Muscle of leg (tissue), 11 donors: ENCODE results near the gene LY9. TPM values are rescaled to one million over a fixed set of nuclear protein-coding genes. Genes with fewer than 3 reads are reported as not detected.

ENCODE experiments used
- DNase-seq: peaks from one replicate; pipeline ENCODE4 v3.0.0; 2013
- H3K27ac ChIP-seq: one replicate; pipeline ENCODE4 v1.5.1; 2013; ENCODE audit warnings: mild to moderate bottlenecking, low read length, control low read depth
- H3K27me3 ChIP-seq: one replicate; pipeline ENCODE4 v1.6.1; 2013; ENCODE audit warnings: low read length; ENCODE audit not compliant: control insufficient read depth, insufficient read depth
- H3K36me3 ChIP-seq: one replicate; pipeline ENCODE4 v1.6.1; 2013; ENCODE audit warnings: low read length; ENCODE audit not compliant: control insufficient read depth, insufficient read depth
- H3K4me1 ChIP-seq: one replicate; pipeline ENCODE4 v1.6.1; 2013; ENCODE audit warnings: low read length; ENCODE audit not compliant: control insufficient read depth, insufficient read depth
- H3K4me3 ChIP-seq: one replicate; pipeline ENCODE4 v1.5.1; 2013; ENCODE audit warnings: low read length, control low read depth
- H3K9me3 ChIP-seq: replicated peaks from 2 replicates; pipeline ENCODE4 v1.6.1; 2013; ENCODE audit warnings: low read depth, low read length; ENCODE audit not compliant: control insufficient read depth
- WGBS: methylation state at CpG from one replicate; pipeline ENCODE4 v1.1.5; 2013; ENCODE audit warnings: missing lambda C conversion rate; ENCODE audit not compliant: insufficient coverage; 5-methylcytosine and 5-hydroxymethylcytosine counted together
- polyA plus RNA-seq, 8 donors: library from polyadenylated mRNA; unstranded; fragments of 120-200 nt; gene quantifications; one replicate each; pipeline versions ENCODE4 v1.2.1 to v1.2.3, GENCODE V29; 2013; ENCODE audit warnings: inconsistent platforms in 1 of 8, low replicate concordance in 1 of 8; ENCODE audit not compliant: insufficient read length in 8 of 8, insufficient read depth in 1 of 8
- total RNA-seq: library from RNA; stranded (reverse); fragments of 120-200 nt; gene quantifications from one replicate; pipeline ENCODE4 v1.2.4, GENCODE V29; 2013

Gene LY9
- total and polyA plus RNA-seq, 9 donors = 0.08 to 0.42 (median 0.16) TPM; not detected in 1

DNA sequence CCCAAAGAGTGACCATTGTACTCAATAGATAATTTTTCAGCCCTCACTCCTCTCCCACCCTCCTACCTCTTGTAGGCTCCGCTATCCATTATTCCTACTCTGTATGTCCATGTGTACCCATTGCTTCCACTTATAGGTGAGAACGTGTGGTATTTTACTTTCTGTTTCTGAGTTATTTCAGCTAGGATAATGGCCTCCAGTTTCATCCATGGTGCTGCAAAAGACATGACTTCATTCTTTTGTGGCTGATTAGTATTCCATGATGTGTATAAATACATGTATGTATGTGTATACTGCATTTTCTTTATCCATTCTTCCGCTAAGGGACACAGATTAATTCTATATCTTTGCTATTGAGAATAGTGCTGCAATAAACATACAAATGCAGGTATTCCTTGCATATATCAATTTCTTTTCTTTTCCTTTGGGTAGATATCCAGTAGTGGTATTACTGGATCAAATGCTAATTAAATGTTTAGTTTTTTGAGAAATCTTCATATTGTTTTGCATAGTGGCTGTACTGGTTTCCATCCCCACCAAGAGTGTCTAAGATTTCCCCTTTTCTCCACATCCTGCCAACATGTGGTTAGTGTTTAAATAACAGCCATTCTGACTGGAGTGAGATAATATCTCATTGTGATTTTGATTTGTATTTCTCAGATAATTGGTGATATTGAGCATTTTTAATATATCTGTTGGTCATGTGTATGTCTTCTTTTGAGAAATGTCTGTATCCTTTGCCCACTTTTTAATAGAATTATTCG, 4.9 kb downstream of the LY9 start:
- Histone ChIP-seq H3K4me1 (no peaks in the 10 kb centered on the region), H3K4me3 (no peak overlapping the region), H3K27me3 (no peaks in the 10 kb centered on the region), H3K27ac (no peak overlapping the region), H3K36me3 (no peaks in the 10 kb centered on the region), H3K9me3 (no peaks in the 10 kb centered on the region)
- WGBS = no CpG with 5 or more reads among the region's 4 CpGs
- no peak for DNase-seq

DNA sequence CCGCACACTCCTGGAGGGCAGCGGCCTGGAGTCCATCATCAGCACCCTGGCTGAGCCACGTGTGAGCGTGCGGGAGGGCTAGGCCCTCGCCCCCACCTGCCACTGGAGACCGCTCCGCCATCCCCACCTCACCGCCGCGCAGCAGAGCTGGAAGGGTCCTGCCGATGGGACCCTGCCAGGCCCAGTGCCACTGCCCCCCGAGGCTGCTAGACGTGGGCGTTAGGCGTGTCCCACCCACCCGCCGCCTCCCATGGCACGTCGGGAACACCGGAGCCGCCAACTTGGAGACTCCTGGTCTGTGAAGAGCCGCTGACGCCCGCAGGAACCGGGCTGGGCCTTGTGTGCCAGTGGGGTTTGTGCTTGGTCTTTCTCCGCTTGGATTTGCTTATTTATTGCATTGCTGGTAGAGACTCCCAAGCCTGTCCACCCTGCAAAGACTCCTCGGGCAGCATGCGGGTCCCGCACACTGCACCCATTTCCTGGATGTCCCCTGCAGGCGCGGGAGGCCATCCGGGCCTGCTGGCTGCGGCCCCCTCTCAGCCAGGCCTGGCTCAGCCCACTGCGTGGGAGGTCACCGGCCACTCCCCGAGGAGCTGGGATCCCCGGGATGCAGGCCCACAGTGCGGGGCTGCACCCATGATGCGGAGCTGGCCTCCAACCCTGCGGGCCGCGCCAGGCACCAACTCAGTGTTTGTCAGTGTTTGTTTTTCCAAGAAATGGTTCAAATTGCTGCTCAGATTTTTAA, 6.0 kb downstream of the LY9 start:
- H3K36me3 ChIP-seq = no peaks in the 10 kb centered on the region
- H3K9me3 ChIP-seq = no peaks in the 10 kb centered on the region
- no peak overlapping the region for H3K4me3 ChIP-seq
- H3K27me3 ChIP-seq = no peaks in the 10 kb centered on the region
- H3K4me1 ChIP-seq = no peaks in the 10 kb centered on the region
- DNase-seq = no peak
- no peak overlapping the region for H3K27ac ChIP-seq
- WGBS = 94% methylated on average over 36 of the region's 43 CpGs

DNA sequence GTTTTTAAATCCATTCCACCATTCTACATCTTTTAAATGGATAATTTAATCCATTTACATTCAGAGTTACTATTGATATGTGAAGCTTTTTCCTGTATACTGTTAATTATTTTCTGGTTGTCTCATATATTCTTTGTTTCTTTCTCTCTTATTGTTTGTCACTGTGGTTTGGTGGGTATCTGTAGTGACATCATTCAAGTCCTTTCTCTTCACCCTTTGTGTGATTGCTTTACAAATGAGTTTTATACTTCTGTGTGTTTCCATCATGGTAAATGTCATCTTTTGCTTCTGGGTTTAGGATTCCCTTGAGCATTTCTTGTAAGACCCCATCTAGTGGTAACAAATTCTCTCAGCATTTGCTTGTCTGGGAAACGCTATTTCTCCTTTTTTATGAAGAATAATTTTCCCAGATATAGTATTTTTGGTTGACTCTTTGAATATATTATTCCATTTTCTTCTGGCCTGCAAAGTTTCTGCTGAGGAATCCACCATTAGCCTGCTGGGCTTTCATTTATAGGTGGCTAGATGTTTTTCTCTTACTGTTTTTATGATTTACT, 10.2 kb downstream of the LY9 start:
- DNase-seq = no peak
- H3K27ac ChIP-seq = no peak overlapping the region
- H3K9me3 ChIP-seq = peaks cover 5% of the 10 kb centered on the region
- H3K27me3 ChIP-seq = no peaks in the 10 kb centered on the region
- H3K4me1 ChIP-seq = no peaks in the 10 kb centered on the region
- WGBS = no CpG with 5 or more reads among the region's 1 CpG
- no peaks in the 10 kb centered on the region for H3K36me3 ChIP-seq
- no peak overlapping the region for H3K4me3 ChIP-seq

DNA sequence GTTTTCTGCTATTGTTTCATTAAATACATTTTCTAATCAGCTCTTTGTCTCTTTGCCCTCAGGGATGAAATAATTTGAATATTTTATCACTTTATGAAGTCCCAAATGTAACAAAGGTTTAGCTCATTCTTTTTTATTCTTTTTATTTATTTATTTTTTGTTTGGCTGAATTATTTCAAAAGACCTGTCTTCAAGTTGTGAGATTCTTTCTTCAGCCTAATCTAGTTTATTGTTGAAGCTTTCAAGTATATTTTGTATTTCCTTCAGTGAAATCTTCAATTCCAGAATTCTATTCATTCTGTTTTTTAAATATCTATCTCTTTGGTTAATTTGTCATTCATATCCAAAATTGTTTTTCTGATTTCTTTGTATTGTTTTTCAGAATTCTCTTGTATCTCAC, 10.8 kb downstream of the LY9 start:
- no peak for DNase-seq
- no peak overlapping the region for H3K4me3 ChIP-seq
- no peak overlapping the region for H3K27ac ChIP-seq
- H3K4me1 ChIP-seq = no peaks in the 10 kb centered on the region
- peaks cover 5% of the 10 kb centered on the region for H3K9me3 ChIP-seq
- H3K27me3 ChIP-seq = no peaks in the 10 kb centered on the region
- H3K36me3 ChIP-seq = no peaks in the 10 kb centered on the region

DNA sequence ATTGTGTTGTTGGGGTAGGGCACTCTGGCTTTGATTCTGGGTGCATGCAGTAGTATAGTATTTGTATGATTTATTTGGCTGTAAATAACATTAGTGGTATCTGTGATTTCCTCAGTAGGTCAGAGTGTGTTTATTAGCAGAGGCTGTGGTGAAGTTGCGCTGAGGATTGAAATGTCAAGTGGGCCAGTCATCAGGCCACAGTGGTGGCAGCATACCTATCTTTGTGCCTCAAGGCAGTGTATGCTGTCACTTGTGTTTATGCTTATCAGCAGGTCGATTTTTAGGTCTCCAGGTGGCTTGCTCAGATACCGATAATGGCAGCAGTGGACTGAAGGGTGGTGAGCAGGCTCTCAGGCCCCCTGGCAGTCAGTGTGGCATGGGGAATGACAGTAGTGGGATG, 11.3 kb downstream of the LY9 start:
- no peaks in the 10 kb centered on the region for H3K36me3 ChIP-seq
- H3K9me3 ChIP-seq = peaks cover 5% of the 10 kb centered on the region
- no peak for DNase-seq
- no peak overlapping the region for H3K27ac ChIP-seq
- H3K4me1 ChIP-seq = no peaks in the 10 kb centered on the region
- H3K4me3 ChIP-seq = no peak overlapping the region
- 81% methylated on average over 3 of the region's 3 CpGs for WGBS
- H3K27me3 ChIP-seq = no peaks in the 10 kb centered on the region

DNA sequence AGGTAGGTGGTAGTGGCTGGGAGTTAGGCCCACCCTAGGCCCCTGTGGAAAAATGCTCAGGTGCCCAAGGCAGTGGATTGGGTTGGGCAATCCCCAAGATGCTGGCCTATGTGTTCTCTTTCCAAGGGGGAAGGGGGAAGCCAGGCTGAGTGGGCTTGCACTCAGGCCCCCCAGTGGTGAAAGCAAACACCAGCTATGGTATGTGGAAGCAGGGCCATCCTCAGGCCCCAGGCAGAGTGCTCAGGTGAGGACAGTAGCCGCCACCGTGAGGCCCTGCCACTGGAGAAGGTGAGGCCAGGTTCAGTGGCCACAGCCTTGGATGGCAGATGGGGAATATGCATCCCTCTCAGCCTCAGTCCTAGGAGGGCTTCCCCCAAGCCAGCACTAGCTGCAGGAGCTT, 11.8 kb downstream of the LY9 start:
- Histone ChIP-seq H3K36me3 (no peaks in the 10 kb centered on the region), H3K4me1 (no peaks in the 10 kb centered on the region), H3K9me3 (peaks cover 5% of the 10 kb centered on the region), H3K27me3 (no peaks in the 10 kb centered on the region), H3K27ac (no peak overlapping the region), H3K4me3 (no peak overlapping the region)
- no peak for DNase-seq
- WGBS = 90% methylated on average over 2 of the region's 2 CpGs

DNA sequence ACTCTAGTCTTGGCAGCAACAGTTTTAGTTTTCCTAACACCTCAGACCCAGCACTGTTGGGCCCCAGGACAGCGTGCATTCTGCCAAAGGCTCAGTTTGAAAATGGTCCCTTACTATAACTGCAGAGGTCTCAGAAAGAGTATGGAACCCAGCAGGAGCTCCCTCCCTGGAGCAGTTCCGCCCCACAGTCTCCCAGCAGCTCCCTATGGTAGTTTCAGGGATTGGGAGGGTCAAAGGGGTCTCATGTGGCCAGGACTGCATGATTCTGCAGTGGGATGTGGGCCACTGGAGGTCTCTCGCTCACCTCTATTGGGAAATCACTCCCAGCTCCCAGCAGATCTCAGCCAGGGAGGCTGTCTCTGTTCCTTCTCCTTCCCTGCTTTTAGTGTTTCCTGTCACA, 12.3 kb downstream of the LY9 start:
- no peak for DNase-seq
- peaks cover 5% of the 10 kb centered on the region for H3K9me3 ChIP-seq
- H3K4me3 ChIP-seq = no peak overlapping the region
- H3K36me3 ChIP-seq = no peaks in the 10 kb centered on the region
- H3K4me1 ChIP-seq = no peaks in the 10 kb centered on the region
- no peak overlapping the region for H3K27ac ChIP-seq
- WGBS = 80% methylated on average over 1 of the region's 3 CpGs
- no peaks in the 10 kb centered on the region for H3K27me3 ChIP-seq

DNA sequence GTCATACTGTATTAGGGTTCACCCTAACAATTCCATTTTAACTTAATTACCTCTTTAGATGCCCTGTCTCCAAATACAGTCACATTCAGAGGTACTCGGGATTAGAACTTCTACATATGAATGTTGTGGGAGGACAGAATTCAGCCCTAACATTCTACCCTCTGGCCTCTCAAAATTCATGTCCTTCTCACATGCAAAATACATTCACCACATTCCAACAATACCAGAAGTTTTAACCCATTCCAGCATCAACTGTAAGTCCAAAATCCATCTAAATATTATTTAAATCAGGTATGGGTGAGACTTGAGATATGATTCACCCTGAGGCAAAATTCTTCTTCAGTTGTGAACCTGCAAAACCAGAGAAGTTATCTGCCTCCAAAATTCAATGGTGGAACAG, 14.5 kb downstream of the LY9 start:
- Histone ChIP-seq H3K36me3 (no peaks in the 10 kb centered on the region), H3K4me1 (no peaks in the 10 kb centered on the region), H3K27ac (no peak overlapping the region), H3K4me3 (no peak overlapping the region), H3K9me3 (peaks cover 5% of the 10 kb centered on the region), H3K27me3 (no peaks in the 10 kb centered on the region)
- no CpG with 5 or more reads among the region's 1 CpG for WGBS
- no peak for DNase-seq

DNA sequence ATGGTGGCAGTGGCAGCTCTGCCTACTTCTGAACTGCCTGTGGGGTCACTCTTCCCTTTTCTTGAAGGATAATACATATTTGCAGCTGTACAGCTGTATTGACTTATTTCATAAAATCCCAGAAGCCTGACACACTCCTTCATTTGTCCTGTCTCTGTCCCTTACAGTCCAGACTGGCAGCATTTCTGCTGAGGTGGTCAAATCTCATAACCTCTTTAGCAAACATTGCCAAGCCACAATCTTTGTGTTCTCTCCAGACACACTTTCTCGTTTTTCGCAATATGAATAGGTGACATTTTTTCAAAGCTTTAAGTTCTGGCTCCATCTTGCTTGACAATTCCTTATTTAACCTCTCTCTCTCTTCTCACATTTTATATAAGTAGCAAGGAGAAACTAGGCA, 15.2 kb downstream of the LY9 start:
- H3K27me3 ChIP-seq = no peaks in the 10 kb centered on the region
- DNase-seq = no peak
- peaks cover 5% of the 10 kb centered on the region for H3K9me3 ChIP-seq
- no CpG with 5 or more reads among the region's 2 CpGs for WGBS
- no peaks in the 10 kb centered on the region for H3K36me3 ChIP-seq
- no peak overlapping the region for H3K27ac ChIP-seq
- H3K4me1 ChIP-seq = no peaks in the 10 kb centered on the region
- no peak overlapping the region for H3K4me3 ChIP-seq

DNA sequence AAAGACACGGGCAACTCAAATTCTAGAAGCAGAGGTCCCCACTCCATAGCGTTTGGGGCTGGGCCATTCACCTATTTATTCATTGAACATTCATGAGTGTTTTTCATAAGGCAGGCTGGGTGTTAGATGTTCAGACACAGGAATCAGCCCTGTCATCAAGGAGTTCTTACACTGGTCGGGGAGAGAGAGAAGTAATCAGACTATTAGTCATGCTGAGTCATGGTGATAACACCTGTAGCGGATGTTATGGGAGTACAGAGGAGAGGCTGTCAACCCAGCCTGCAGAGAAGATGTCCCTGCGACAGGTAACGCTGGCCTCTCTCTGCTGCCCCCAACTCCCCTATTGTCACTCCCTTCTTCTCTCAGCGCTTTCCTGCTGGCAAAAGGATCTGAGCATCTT, 17.2 kb downstream of the LY9 start:
- H3K36me3 ChIP-seq = no peaks in the 10 kb centered on the region
- WGBS = 67% methylated on average over 1 of the region's 7 CpGs
- H3K27me3 ChIP-seq = no peaks in the 10 kb centered on the region
- H3K9me3 ChIP-seq = no peaks in the 10 kb centered on the region
- H3K27ac ChIP-seq = no peak overlapping the region
- no peaks in the 10 kb centered on the region for H3K4me1 ChIP-seq
- no peak for DNase-seq
- no peak overlapping the region for H3K4me3 ChIP-seq
